ENCODE data around the gene SEMA6D.

DNA sequence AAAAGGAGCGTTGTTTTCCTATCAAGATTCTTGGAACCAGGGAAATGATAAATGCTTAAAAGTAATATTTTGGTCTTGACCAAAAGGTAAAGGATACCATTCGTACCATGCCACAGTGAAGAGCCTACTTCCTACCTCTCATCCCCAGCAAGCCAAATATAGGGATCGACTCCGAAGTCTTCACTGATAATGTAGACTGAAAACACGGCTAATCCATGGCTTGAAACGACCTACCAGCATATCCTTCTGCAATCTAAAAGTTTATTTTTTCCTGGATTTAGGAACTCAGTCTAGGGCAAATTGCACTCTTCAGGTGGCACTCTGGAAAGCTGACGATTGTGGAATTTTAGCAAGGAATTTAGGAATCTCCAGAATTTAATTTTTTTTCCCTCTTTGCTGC lies 1.9 kb upstream of the SEMA6D start:
- TF ChIP-seq, protein P1, sequence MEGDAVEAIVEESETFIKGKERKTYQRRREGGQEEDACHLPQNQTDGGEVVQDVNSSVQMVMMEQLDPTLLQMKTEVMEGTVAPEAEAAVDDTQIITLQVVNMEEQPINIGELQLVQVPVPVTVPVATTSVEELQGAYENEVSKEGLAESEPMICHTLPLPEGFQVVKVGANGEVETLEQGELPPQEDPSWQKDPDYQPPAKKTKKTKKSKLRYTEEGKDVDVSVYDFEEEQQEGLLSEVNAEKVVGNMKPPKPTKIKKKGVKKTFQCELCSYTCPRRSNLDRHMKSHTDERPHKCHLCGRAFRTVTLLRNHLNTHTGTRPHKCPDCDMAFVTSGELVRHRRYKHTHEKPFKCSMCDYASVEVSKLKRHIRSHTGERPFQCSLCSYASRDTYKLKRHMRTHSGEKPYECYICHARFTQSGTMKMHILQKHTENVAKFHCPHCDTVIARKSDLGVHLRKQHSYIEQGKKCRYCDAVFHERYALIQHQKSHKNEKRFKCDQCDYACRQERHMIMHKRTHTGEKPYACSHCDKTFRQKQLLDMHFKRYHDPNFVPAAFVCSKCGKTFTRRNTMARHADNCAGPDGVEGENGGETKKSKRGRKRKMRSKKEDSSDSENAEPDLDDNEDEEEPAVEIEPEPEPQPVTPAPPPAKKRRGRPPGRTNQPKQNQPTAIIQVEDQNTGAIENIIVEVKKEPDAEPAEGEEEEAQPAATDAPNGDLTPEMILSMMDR (IDR thresholded peaks at IDR 0.05; ENCODE audit: low read depth, low read length, poor library complexity, severe bottlenecking) = no peak
- no peak for TF ChIP-seq EZH2phosphoT487 (IDR thresholded peaks at IDR 0.05; ENCODE audit: borderline replicate concordance, low read length)
